ENCODE results near the gene GOLGA3.

Gene GOLGA3

GRCh38 chr12:132827763-132828703 is 636 bp downstream of the GOLGA3 start:
- Histone ChIP-seq H3K9me3 (ENCODE audit: insufficient read depth, low read depth, low read length) (no peaks in the 10 kb centered on the region), H4K20me1 (ENCODE audit: insufficient read depth, low read length, poor library complexity, severe bottlenecking) (peaks cover 23% of the 10 kb centered on the region), H3K36me3 (ENCODE audit: insufficient read depth, low read length) (no peaks in the 10 kb centered on the region), H3K4me1 (ENCODE audit: insufficient read depth, low read length, poor library complexity, severe bottlenecking) (peaks cover 36% of the 10 kb centered on the region), H3K4me2 (ENCODE audit: low read depth, low read length, poor library complexity, severe bottlenecking) (peak overlapping the region; percentile 75), H3K9ac (ENCODE audit: low read depth, low read length, poor library complexity, severe bottlenecking) (peak overlapping the region; percentile 82), H3K27me3 (ENCODE audit: insufficient read depth, low read length, poor library complexity, severe bottlenecking) (no peaks in the 10 kb centered on the region), H3K9me2 (replicated peaks; ENCODE audit: low read depth, low read length) (no peaks in the 10 kb centered on the region), H3K79me2 (ENCODE audit: insufficient read depth, low read length) (peaks cover 40% of the 10 kb centered on the region), H3K4me3 (ENCODE audit: low read length, poor library complexity, severe bottlenecking) (peak overlapping the region; percentile 96), H2AFZ (ENCODE audit: low read length) (peak overlapping the region; percentile 91; the same call in 1 of the 2 replicates), H3F3A (ENCODE audit: low read depth) (no peaks in the 10 kb centered on the region)
- TF ChIP-seq CTCF (conservative IDR thresholded peaks at IDR 0.05; ENCODE audit: low read length) (no peak), EZH2phosphoT487 (IDR thresholded peaks at IDR 0.05; ENCODE audit: borderline replicate concordance) (no peak)

GRCh38 chr12:132825861-132826260 is 2.8 kb downstream of the GOLGA3 start:
- Histone ChIP-seq H3K79me2 (ENCODE audit: insufficient read depth, low read length) (peaks cover 40% of the 10 kb centered on the region), H3K36me3 (ENCODE audit: insufficient read depth, low read length) (no peaks in the 10 kb centered on the region), H3K9ac (ENCODE audit: low read depth, low read length, poor library complexity, severe bottlenecking) (no peak overlapping the region), H4K20me1 (ENCODE audit: insufficient read depth, low read length, poor library complexity, severe bottlenecking) (peaks cover 23% of the 10 kb centered on the region), H3K27me3 (ENCODE audit: insufficient read depth, low read length, poor library complexity, severe bottlenecking) (no peaks in the 10 kb centered on the region), H3K9me3 (ENCODE audit: insufficient read depth, low read depth, low read length) (no peaks in the 10 kb centered on the region), H3K9me2 (replicated peaks; ENCODE audit: low read depth, low read length) (no peaks in the 10 kb centered on the region), H3K4me1 (ENCODE audit: insufficient read depth, low read length, poor library complexity, severe bottlenecking) (peaks cover 36% of the 10 kb centered on the region), H3K4me2 (ENCODE audit: low read depth, low read length, poor library complexity, severe bottlenecking) (peak overlapping the region; percentile 75), H2AFZ (ENCODE audit: low read length) (no peak overlapping the region), H3F3A (ENCODE audit: low read depth) (no peaks in the 10 kb centered on the region), H3K4me3 (ENCODE audit: low read length, poor library complexity, severe bottlenecking) (no peak overlapping the region)
- no peak for TF ChIP-seq CTCF (conservative IDR thresholded peaks at IDR 0.05; ENCODE audit: low read length)
- TF ChIP-seq EZH2phosphoT487 (IDR thresholded peaks at IDR 0.05; ENCODE audit: borderline replicate concordance), result no peak

- Histone ChIP-seq H3K36me3 (ENCODE audit: insufficient read depth, low read length) (peaks cover 3% of the 10 kb centered on the region; the same call in 1 of the 2 replicates), H3F3A (ENCODE audit: low read depth) (no peaks in the 10 kb centered on the region), H3K4me1 (ENCODE audit: insufficient read depth, low read length, poor library complexity, severe bottlenecking) (peaks cover 40% of the 10 kb centered on the region), H3K9me3 (ENCODE audit: insufficient read depth, low read depth, low read length) (no peaks in the 10 kb centered on the region), H4K20me1 (ENCODE audit: insufficient read depth, low read length, poor library complexity, severe bottlenecking) (peaks cover 23% of the 10 kb centered on the region), H3K4me2 (ENCODE audit: low read depth, low read length, poor library complexity, severe bottlenecking) (no peak overlapping the region), H3K79me2 (ENCODE audit: insufficient read depth, low read length) (peaks cover 40% of the 10 kb centered on the region), H3K27me3 (ENCODE audit: insufficient read depth, low read length, poor library complexity, severe bottlenecking) (no peaks in the 10 kb centered on the region), H3K9ac (ENCODE audit: low read depth, low read length, poor library complexity, severe bottlenecking) (no peak overlapping the region), H3K4me3 (ENCODE audit: low read length, poor library complexity, severe bottlenecking) (no peak overlapping the region), H3K9me2 (replicated peaks; ENCODE audit: low read depth, low read length) (no peaks in the 10 kb centered on the region), H2AFZ (ENCODE audit: low read length) (no peak overlapping the region)
- no peak for TF ChIP-seq CTCF (conservative IDR thresholded peaks at IDR 0.05; ENCODE audit: low read length)
- TF ChIP-seq EZH2phosphoT487 (IDR thresholded peaks at IDR 0.05; ENCODE audit: borderline replicate concordance), result no peak
Measured at GRCh38 chr12:132825089-132825488, 3.6 kb downstream of the GOLGA3 start.

Measured in Loucy (cell line).